Stimulated activated CD4-positive, alpha-beta T cell treated with anti-CD3 and anti-CD28 coated beads, Interleukin-12 subunit alpha, Interleukin-12 subunit beta, amount 100 ng/mL, for 48 hours (primary cell): Measurements from ENCODE around the gene ERFE.
"Not testable (repeated sequence)": the region's sequence is repeated elsewhere in the genome, so short reads cannot be mapped to it uniquely, and the experiment has no call there.

Source experiments
- DNase-seq, 3 donors: peaks; one replicate each; pipeline ENCODE4 v3.0.0-alpha.2; 2020; ENCODE audit warnings: low read depth in 2 of 3, low spot score in 1 of 3

The ERFE gene, protein sequence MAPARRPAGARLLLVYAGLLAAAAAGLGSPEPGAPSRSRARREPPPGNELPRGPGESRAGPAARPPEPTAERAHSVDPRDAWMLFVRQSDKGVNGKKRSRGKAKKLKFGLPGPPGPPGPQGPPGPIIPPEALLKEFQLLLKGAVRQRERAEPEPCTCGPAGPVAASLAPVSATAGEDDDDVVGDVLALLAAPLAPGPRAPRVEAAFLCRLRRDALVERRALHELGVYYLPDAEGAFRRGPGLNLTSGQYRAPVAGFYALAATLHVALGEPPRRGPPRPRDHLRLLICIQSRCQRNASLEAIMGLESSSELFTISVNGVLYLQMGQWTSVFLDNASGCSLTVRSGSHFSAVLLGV

DNA sequence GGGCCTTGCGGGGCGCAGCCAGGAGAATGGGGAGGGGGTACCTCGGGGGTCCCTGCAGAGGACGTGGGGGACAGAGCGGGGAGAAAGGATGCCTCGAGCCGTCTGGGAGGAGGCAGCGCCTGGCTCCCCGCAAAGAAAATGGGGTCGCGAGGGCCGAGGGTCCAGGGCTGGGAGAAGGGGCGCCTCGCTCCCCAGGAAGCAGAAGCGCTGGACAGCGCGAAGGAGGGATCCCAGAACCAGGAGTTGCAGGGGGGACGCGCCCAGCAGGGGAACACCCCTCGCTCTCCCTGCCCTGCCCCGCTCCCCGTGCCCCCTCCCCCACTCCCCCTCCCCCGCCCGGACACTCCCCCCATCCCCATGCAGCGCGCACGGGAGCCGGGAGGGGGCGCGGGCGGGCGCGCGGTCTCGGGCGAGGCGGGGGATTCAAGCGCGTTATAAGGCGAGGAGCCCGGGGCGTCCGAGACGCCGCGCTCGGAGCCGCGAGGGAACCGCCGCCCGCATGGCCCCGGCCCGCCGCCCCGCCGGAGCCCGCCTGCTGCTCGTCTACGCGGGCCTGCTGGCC, at the start of gene ERFE:
Gene ERFE (plus strand): TSS at position 462 of the 562 bp plus-strand sequence. CDS start 38 bp downstream, at position 500.
- DNase-seq = peak; percentile 20 to 41 (median 38)

DNA sequence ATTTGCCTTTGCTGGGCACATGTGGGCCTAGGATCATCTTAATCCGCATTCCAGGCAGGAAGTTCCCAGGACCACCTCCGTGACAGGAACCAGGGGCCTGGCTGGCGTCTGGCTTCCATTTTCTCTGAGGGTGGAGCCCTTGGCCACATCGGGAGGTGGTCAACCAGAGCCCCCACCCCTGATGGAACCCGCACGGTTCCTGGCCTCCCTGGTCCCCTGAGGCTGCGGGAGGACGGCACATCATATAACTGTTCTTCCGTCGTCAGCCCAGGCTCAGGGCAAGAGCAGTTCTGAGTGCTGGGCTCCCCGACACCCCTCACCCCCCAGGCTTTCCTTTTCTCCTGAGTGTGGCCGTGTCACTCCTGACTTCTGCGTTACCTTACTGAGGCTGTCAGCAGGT, 45.2 kb upstream of the ERFE start:
- DNase-seq = no peak

DNA sequence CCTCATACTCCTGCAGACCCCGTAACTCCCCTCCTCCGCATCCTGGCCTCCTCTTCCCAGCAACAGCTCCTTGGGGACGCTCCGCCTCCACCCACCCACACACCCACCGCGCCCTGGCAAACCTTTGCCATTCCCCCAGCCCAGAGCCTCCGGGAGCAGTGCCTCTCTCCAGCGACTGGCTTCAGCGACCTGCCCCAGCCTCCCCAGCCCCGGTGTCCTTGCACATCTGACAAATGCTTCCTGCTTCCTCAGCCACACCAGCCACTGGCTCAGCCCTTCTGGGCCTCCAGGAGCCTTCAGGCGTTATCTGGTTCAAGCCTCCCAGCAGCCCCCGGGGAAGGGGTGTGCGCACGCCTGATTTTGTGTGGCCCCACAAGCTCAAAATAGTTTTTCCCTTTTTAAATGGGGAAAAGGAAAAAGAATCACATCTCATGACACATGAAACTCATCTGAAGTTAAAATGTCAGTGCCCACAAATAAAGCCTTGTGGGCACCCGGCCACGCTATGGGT, 44.4 kb upstream of the ERFE start:
- DNase-seq = no peak

DNA sequence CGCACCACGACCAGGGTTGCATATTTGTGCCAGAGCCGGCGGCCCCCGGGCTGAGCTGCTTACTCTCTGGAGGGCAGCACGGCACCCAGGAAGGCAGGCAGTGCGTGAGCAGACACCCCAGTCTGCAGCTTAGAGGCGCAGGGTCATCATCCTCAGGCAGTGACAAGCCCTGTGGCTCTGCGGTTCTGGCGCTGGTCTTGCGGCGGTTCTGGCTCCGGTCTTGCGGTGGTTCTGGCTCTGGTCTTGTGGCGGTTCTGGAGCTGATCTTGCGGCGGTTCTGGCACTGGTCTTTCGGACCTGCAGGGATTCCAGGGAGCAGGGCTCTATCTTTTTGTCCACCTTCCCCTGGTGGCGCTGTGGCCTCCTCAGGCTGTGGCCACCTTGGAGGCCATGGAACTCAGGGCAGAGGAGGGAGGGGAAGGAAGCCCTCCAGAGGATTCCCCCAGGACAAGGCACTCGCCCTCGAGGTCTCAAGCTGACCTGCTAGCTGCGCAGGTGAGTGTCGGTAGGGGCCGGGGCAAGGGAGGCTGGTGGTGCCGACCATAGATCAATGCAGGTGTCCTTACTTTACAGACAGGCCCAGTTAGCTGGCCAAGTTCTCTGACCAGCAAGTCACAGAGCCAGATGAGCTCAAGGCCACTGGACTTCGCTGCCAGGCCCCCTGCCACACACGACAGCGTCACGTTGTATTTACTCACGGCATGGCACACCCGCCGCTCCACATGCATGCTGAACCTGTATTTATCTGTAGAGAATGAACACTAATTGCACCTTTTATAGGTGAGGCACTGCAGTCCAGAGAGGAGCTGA, 43.7 kb upstream of the ERFE start:
- DNase-seq = no peak

DNA sequence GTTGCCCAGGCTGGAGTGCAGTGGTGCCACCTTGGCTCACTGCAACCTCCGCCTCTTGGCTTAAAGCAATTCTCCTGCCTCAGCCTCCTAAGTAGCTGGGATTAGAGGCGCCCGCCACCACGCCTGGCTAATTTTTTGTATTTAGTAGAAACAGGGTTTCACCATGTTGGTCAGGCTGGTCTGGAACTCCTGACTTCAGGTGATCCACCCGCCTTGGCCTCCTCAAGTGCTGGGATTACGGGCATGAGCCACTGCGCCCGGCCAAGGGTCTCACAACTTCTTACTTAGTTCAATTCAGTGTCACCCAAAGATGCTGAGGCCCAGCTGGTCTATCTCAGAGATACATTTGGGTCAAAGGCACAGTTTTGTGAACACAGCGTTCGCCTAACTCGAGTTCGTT, 43.1 kb upstream of the ERFE start:
- not testable (repeated sequence) for DNase-seq

DNA sequence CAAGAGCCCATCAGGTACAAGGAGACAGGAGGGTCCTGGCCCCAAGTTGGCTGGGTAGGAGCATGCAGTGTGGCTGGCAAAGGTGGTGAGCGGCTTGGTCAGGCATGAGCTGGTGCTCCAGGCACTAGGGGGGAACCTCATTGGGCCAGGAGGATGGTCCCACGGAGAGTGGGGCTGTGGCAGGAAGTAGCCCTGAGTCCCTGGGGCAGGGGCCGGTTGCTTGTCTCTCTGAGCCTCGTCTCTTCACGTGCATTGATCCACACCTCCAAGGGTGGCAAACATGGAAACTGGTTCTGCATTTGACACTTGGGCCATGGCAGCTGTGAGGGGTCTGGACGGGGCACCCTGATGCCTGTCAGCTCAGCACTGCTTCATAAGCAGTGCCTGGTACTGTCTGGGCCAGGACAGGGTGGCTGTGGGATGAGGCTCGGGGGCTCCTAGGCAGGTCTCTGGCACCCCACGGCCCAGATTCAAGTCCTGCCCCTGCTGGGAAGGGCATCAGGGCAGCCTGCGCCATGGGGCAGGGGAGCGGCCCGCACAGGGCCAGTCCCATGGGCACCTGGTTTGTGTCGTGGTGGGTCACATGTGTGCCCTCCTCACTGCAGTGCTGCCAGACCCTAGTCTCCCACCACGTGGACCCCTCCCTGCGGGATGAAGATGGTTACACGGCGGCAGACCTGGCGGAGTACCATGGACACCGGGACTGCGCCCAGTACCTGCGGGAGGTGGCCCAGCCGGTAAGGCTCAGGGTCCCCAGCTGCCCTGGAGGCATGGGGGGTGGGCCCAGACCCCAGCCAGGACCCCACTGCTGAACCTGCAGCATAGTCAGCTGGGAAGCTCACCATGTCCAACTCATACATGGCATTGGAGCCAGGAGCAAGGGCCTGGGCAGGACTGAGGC, 42.2 kb upstream of the ERFE start:
- DNase-seq = no peak

DNA sequence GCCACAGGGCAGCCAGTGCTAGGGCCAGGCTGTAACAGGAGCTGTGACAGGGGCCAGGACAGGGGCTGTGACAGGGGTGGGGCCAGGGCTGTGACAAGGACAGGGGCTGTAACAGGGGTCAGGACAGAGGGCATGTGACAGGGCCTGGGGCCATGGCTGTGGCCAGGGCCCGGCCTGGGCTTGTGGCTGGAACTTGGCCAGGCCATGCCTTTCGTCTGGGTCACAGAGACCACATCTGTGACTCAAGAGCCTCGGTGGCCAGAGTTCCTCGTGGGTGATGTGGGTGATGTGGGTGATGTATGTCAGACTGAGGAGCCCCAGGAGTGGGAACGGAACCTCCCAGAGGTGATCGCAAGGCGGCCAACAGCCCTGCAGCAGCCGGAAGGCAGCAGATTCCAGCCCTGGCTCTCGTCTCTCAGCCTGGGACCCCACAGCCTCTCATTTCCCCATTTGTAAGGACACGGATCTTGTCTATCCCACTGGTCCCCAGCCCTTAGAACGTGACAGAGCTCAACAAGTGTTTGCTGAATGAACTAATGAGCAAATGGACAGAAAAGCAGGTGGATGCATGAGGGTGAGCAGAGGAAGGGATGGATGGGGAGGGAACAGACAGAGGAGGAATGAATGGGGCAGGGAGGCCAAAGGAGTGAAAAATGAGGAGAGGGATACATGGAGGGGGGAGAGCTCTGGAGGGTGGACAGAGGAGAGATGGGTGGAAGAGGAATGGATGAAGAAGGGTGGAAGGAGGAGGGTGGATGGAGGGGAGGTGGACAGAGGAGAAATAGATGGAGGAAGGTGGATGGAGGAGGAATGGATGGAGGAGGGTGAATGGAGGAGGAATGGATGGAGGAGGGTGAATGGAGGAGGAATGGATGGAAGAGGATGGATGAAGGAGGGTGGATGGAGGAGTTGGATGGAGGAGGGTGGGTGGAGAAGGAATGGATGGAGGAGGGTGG, 41.3 kb upstream of the ERFE start:
- DNase-seq = no peak

DNA sequence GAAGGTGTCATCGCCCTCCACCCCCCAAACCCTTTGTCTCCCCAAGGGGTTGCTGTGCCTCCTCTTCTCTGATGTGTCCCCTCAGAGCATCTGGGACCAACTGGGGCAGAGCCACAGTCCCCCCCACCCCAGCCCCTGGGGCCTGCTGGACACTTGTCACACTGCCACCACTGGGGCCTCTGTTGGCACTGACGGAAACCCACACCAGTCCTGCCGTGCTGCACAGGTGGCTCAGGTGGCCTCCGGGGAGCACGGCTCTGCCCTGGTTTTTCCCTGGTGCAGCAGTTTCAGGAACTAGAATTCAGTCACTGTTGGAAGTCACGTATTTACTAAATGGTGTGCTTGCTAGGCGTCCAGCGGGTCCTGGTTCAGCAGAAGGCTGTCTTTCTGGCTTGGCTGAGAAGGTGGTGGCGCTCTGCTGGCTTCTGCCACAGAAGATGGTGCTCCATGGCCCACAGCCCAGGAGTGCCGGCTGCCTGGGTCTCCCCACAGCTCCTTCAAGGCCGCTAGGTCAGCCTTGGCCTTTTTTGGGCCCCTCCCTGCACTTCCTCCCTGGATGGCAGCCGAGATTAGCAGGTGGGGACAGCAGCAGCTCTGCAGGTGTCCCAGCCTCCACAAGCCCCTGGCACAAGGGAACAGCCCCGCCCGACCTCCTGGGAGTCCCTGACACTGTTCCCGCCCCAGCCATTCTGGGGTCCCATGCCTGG, 38.9 kb upstream of the ERFE start:
- no peak for DNase-seq

DNA sequence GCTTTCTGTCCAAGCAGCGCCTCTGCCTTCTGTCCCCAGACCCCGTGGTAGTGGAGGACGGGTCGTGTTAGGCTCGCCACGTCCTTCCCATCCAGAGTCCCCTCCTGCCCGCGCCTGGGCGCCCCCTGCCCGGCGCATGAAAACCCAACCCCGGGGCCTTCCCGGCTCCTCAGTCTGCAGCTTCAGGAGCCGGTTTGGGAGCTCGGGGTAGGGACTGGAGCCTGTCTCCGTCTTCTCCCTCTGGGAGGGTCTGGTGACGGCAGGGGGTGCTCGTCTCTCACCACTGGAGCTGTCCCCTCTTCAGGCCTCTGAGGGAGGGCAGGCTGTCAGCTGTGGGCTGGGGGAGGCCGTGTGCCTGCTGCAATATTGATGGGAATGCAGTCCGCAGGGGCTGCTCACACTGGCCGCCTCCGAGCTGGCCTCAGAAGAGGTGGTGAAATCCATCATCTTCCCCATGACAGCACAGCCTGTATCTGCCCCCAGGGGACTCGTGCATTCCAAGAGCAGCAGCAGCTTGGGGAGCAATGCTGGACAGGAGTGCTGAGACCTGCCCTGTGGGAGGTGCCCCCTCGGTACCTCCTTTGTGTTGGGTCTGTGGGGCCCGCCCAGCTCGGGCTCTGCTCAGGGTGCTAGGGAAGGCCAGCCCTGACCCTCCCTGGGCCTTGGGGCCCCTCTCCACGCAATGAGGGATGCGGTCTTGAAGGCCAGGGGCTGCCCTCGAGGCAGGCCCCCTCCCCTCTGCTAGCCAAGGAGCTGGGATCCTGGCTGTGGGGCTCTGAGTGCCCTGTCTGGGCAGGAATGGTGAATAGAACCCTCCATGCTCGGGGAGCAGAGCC, 38.1 kb upstream of the ERFE start:
- no peak for DNase-seq

DNA sequence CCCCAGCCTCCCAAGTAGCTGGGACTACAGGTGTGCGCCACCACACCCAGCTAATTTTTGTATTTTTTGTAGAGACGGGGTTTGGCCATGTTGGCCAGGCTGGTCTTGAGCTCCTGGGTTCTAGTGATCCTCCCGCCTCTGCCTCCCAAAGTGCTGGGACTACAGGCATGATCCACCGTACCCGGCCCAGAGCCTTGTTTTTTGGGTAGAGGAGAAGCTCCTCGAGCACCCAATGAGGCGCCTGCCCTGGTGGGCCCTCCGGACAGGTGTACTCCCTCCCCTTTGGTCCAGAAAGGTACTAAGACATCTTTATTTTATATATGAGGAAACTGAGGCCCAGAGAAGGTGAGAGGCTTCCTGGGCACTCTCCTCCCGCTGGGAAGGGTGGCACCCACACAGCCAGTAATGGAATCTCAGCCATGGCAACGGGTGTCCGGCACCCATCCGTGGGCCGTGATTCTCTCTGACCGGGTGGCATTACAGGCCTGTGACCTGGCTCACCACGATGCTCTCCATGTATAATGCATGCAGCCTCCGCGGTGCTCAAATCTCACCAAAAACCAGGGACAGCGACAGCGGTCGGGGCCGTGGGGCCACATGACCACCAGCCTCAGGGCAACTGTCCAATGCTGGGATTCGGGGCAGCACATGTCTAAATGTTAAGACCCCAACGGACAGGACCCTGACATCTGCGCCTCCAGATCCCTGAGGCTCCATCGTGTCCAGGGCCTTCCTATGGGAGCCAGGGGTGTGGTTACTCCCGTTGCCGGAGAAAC, 37.1 kb upstream of the ERFE start:
- no peak for DNase-seq

DNA sequence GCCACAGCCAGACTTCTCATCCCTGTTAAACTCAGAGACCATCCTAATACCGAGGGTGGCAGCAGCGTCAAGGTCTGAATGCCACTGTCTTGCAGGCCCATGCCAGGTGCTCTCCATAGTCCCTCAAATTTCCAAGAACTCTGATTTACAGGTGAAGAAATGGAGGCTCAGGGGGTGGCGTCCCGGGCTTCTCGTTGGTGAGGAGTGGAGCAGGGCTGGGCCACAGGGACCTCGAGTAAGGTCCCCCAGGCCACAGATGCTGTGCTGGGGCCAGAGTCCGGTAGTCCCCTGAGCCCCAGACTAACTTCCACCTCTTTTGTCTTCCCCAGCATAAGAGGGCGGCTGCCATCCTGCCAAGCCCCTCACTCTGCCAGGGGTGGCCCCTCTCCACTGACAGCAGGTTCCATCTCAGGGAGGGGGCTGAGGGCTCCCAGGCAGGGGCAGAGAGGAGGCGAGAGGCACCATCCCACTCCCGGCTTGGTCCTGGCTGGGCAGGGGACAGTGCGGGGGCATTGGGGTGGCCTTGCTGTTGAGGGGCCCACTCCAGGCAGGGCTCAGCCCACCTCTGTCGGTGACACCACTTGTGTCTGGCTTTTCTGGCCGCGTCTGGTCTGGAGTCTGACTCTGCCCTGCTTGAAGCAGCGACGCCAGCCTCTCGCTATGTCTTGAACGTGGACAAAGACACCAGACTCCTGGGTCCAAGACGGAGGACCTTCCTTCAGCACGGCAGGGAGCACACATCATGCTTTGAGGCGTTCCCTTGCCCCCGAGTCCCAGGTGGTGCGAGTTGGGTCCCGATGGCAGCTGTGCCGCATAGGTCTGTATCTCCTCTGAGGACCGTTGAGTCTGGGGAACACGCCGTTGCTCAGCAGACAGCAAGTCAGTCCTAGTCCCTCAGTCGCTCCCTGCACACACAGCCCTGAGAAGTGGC, 36.2 kb upstream of the ERFE start:
- DNase-seq = no peak

DNA sequence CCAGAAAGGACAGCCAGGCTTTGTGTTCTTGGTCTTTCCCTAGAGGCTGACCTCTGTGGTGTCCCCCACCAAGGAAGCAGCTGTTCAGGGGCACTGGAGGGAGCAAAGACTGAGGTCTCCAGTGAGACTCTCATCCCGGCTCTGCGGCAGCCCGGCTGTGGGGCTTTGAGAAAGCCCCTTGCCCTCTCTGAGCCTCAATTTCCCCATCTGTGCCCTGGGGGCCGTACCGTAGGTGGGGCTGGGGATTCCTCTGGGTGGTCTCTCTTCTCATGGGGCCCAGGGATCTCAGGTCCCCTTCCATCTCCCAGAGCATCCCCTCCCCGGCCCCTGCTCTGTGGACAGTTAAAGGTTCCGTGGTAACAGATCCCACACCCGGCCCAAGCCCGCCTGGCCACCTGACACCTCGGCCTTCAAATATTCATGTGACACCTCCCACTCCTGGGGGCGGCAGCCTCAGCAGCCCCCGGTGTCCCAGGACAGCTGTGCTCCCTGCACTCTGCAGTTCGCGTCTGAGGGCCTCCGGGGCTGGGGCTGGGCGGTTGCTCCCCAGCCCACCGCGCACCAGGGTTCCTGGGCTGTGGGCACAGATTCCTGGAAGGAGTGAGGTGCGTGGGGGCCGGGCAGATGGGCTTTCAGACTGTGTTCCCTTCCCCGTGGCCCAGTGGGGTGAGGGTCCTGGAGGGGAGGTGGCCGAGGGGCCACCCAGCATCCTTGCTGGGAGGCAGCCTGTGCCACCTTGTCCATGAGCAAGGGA, 35.4 kb upstream of the ERFE start:
- no peak for DNase-seq

DNA sequence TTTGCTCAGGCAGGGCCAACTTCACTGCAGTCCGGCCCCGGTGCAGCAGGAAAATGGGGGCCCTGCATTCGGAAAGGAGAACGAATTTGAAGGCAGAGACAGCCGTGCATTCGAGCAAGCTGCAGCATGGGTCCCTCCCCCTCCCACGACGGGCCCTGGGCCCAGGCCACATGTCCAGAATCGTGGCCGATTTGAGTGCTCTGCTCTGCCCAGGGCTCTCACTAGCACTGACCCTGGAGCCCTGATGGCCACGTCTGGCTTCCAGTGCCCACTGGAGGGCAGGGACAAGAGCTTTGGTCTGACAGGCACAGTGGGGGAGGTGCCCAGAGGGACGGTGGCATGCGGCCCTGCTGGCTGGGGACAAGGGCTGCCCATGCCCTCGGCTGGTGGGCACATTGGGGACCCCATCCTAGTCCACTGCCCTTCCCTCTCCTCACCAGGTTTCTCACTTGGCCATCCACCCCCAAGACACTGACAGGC, 34.7 kb upstream of the ERFE start:
- DNase-seq = no peak

DNA sequence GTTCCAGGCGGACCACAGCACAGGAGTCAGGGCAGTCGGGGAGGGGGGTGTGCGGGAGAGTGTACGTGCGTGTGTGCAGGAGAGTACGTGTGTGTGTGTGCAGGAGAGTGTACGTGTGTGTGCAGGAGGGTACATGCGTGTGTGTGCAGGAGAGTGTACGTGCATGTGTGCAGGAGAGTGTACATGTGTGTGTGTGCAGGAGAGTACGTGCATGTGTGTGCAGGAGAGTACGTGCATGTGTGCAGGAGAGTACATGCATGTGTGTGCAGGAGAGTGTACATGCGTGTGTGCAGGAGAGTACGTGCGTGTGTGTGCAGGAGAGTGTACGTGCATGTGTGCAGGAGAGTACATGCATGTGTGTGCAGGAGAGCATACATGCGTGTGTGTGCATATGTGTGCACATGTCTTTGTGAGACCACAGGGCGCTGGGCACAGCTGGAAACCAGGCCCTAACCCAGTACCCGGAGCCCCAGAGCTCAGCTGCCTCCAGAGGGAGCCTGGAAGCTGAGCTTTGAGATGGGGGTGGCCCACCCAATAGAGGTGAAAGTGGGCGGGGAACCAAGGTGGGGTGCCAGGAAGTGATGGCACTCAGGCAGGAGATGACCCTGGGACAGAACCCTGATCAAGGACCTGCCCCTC, 34.2 kb upstream of the ERFE start:
- DNase-seq = no peak
